GM19468 (cell line): ENCODE results near the gene HPX.

Experiments used
- ATAC-seq: cut with Tn5 transposase; IDR thresholded peaks from one replicate; pipeline ENCODE4 v1.9.1; 2021; ENCODE audit warnings: mild to moderate bottlenecking, moderate library complexity, moderate number of reproducible peaks; ENCODE audit not compliant: unreplicated experiment; ENCODE audit errors: extremely low read depth

The HPX gene

GRCh38 chr11:6468712-6469495 is 28.1 kb upstream of the HPX start:
- ATAC-seq, result no peak

GRCh38 chr11:6459099-6459450 is 18.3 kb upstream of the HPX start:
- no peak for ATAC-seq

- no peak for ATAC-seq
Measured at GRCh38 chr11:6458352-6459098, 17.7 kb upstream of the HPX start.

- ATAC-seq, result no peak
Measured at GRCh38 chr11:6457581-6458320, 17.0 kb upstream of the HPX start.

GRCh38 chr11:6456361-6457073 is 15.7 kb upstream of the HPX start:
- ATAC-seq, result no peak

- ATAC-seq, result no peak
Measured at GRCh38 chr11:6455070-6455469, 14.3 kb upstream of the HPX start.

GRCh38 chr11:6453152-6453551 is 12.4 kb upstream of the HPX start:
- no peak for ATAC-seq

- no peak for ATAC-seq
Measured at GRCh38 chr11:6452219-6452618, 11.4 kb upstream of the HPX start.

- no peak for ATAC-seq
Measured at GRCh38 chr11:6448574-6448973, 7.8 kb upstream of the HPX start.

GRCh38 chr11:6443269-6444003 is 2.6 kb upstream of the HPX start:
- no peak for ATAC-seq

- ATAC-seq, result no peak
Measured at GRCh38 chr11:6442441-6442840, 1.7 kb upstream of the HPX start.

- no peak for ATAC-seq
Measured at GRCh38 chr11:6438979-6439571, 1.7 kb downstream of the HPX start.

GRCh38 chr11:6437993-6438392 is 2.8 kb downstream of the HPX start:
- ATAC-seq, result no peak

- no peak for ATAC-seq
Measured at GRCh38 chr11:6437423-6437822, 3.4 kb downstream of the HPX start.

- no peak for ATAC-seq
Measured at GRCh38 chr11:6433998-6434660, 6.7 kb downstream of the HPX start.

GRCh38 chr11:6431861-6432260 is 8.9 kb downstream of the HPX start:
- ATAC-seq, result no peak

GRCh38 chr11:6427516-6427915 is 13.3 kb downstream of the HPX start:
- no peak for ATAC-seq

- ATAC-seq, result no peak
Measured at GRCh38 chr11:6420677-6421076, 20.1 kb downstream of the HPX start.
